OCI-LY7 (cell line): Measurements from ENCODE around the gene DUSP16. TPM values are rescaled to one million over a fixed set of nuclear protein-coding genes. Genes with fewer than 3 reads are reported as not detected.

ENCODE experiments used
- BruUV-seq: library from RNA; stranded (reverse); fragments of 400-500 nt; replicated peaks from 2 replicates; lab custom pipeline; 2021; lab: Mats Ljungman, UMichigan
- CTCF ChIA-PET: fragments of 300-600 bp; sonication (Branson Sonifier 250); formaldehyde crosslinking; loops from one replicate; lab custom pipeline; 2022; ENCODE audit warnings: antibody characterized with exemption; ENCODE audit not compliant: unreplicated experiment; lab: Charles Lee
- POLR2A ChIA-PET: fragments of 300-600 bp; sonication (Branson Sonifier 250); formaldehyde crosslinking; loops from one replicate; lab custom pipeline; 2022; ENCODE audit warnings: antibody characterized with exemption; lab: Charles Lee
- DNase-seq: peaks from one replicate; pipeline ENCODE4 v3.0.0-alpha.2; 2015; ENCODE audit warnings: low spot score
- H2AFZ ChIP-seq: fragments of 200-600 bp; sonication (generic), shearing (Covaris generic); 2 replicates; pipeline ENCODE4 v1.6.1; 2014; ENCODE audit warnings: mild to moderate bottlenecking, antibody characterized with exemption, low read length, moderate library complexity
- H3K27ac ChIP-seq: fragments of 200-600 bp; sonication (generic); 2 replicates; pipeline ENCODE4 v1.5.1; 2014; ENCODE audit warnings: mixed run types, low read depth, mild to moderate bottlenecking, moderate library complexity, low read length, inconsistent platforms; ENCODE audit not compliant: poor library complexity, severe bottlenecking
- H3K36me3 ChIP-seq: fragments of 200-600 bp; sonication (generic); 2 replicates; pipeline ENCODE4 v1.6.1; 2014; ENCODE audit warnings: mild to moderate bottlenecking, antibody characterized with exemption, low read length, moderate library complexity, mixed read lengths; ENCODE audit not compliant: insufficient read depth
- H3K4me1 ChIP-seq: fragments of 200-600 bp; sonication (generic); 2 replicates; pipeline ENCODE4 v1.5.1; 2014; ENCODE audit warnings: mild to moderate bottlenecking, low read length; ENCODE audit not compliant: insufficient read depth, poor library complexity, severe bottlenecking
- H3K4me2 ChIP-seq: fragments of 200-600 bp; sonication (generic); 2 replicates; pipeline ENCODE4 v1.6.1; 2014; ENCODE audit warnings: mild to moderate bottlenecking, low read length
- H3K4me3 ChIP-seq: fragments of 200-600 bp; sonication (generic); 2 replicates; pipeline ENCODE4 v1.5.1; 2014; ENCODE audit warnings: mild to moderate bottlenecking, low read depth, low read length; ENCODE audit not compliant: poor library complexity, severe bottlenecking
- H3K79me2 ChIP-seq: fragments of 200-600 bp; sonication (generic); 2 replicates; pipeline ENCODE4 v1.6.1; 2016; ENCODE audit warnings: low read depth, mild to moderate bottlenecking, low read length, moderate library complexity, mixed read lengths; ENCODE audit not compliant: insufficient read depth
- H3K9me2 ChIP-seq: fragments of 200-600 bp; sonication (generic); 2 replicates; pipeline ENCODE4 v1.6.1; 2016; ENCODE audit warnings: mild to moderate bottlenecking, low read length, mixed read lengths; ENCODE audit not compliant: insufficient read depth
- H3K9me3 ChIP-seq: fragments of 200-600 bp; sonication (generic); 2 replicates; pipeline ENCODE4 v1.6.1; 2014; ENCODE audit warnings: mild to moderate bottlenecking, mixed run types, low read length, mixed read lengths
- H4K20me1 ChIP-seq: fragments of 200-600 bp; sonication (generic); 2 replicates; pipeline ENCODE4 v1.6.1; 2014; ENCODE audit warnings: mild to moderate bottlenecking, antibody characterized with exemption, low read length, moderate library complexity, mixed read lengths; ENCODE audit not compliant: insufficient read depth
- CTCF ChIP-seq: fragments of 200-600 bp; sonication (generic); conservative IDR thresholded peaks from 2 replicates; pipeline ENCODE4 v1.5.1; 2014; ENCODE audit warnings: mild to moderate bottlenecking, antibody characterized with exemption, low read length, moderate library complexity, mixed read lengths
- EZH2phosphoT487 ChIP-seq: fragments of 200-600 bp; sonication (generic); IDR thresholded peaks from 2 replicates; pipeline ENCODE4 v1.6.1; 2018; ENCODE audit warnings: low read depth, borderline replicate concordance, mild to moderate bottlenecking, mixed run types, antibody characterized with exemption, low read length, moderate library complexity, mixed read lengths
- intact Hi-C: fragments of 100-400 bp; cut with micrococcal nuclease; formaldehyde crosslinking; loops from one replicate; pipeline ENCODE4 v1.10.0; 2022; ENCODE audit not compliant: unreplicated experiment
- total RNA-seq, 2 experiments: library from RNA; depleted of rRNA in 1 of 2; stranded (reverse); fragments of >200 nt in 1 of 2; shearing (Covaris generic) in 1 of 2; gene quantifications; 2 replicates each; pipeline ENCODE4 v1.2.3, GENCODE V29; 2014 to 2022

The DUSP16 gene
- total RNA-seq, 2 experiments from 2014 or later = 2.8 to 11.8 TPM

- Histone ChIP-seq H3K4me1 (no peaks in the 10 kb centered on the region), H2AFZ (no peak overlapping the region), H4K20me1 (no peaks in the 10 kb centered on the region), H3K4me2 (no peak overlapping the region), H3K9me2 (no peaks in the 10 kb centered on the region), H3K36me3 (no peaks in the 10 kb centered on the region), H3K27ac (no peak overlapping the region), H3K4me3 (no peak overlapping the region), H3K9me3 (no peaks in the 10 kb centered on the region), H3K79me2 (no peaks in the 10 kb centered on the region)
- no peak for TF ChIP-seq CTCF
- no peak for TF ChIP-seq EZH2phosphoT487
- no peak for DNase-seq
- intact Hi-C loops = no loop called here
- BruUV-seq = no TSS peak
- ChIA-PET CTCF (no interaction called here), POLR2A (no interaction called here)
Observed at GRCh38 chr12:12492547-12492946, 70.1 kb downstream of the DUSP16 start.

- no peak for TF ChIP-seq EZH2phosphoT487
- TF ChIP-seq CTCF = no peak
- DNase-seq = no peak
- intact Hi-C loops = no loop called here
- POLR2A ChIA-PET = no interaction called here
- H3K4me1 ChIP-seq = no peaks in the 10 kb centered on the region
- no peaks in the 10 kb centered on the region for H3K36me3 ChIP-seq
- no peak overlapping the region for H3K4me2 ChIP-seq
- no peak overlapping the region for H3K4me3 ChIP-seq
- CTCF ChIA-PET = no interaction called here
- no peaks in the 10 kb centered on the region for H3K9me2 ChIP-seq
- BruUV-seq = no TSS peak
- H3K79me2 ChIP-seq = no peaks in the 10 kb centered on the region
- no peak overlapping the region for H3K27ac ChIP-seq
- no peak overlapping the region for H2AFZ ChIP-seq
- no peaks in the 10 kb centered on the region for H4K20me1 ChIP-seq
- no peaks in the 10 kb centered on the region for H3K9me3 ChIP-seq
Observed at GRCh38 chr12:12491606-12492005, 71.1 kb downstream of the DUSP16 start.

- no peak for DNase-seq
- Histone ChIP-seq H2AFZ (no peak overlapping the region), H3K4me3 (no peak overlapping the region), H4K20me1 (no peaks in the 10 kb centered on the region), H3K9me3 (no peaks in the 10 kb centered on the region), H3K36me3 (no peaks in the 10 kb centered on the region), H3K4me1 (no peaks in the 10 kb centered on the region), H3K79me2 (no peaks in the 10 kb centered on the region), H3K4me2 (no peak overlapping the region), H3K27ac (no peak overlapping the region), H3K9me2 (no peaks in the 10 kb centered on the region)
- BruUV-seq = no TSS peak
- CTCF ChIA-PET = no interaction called here
- intact Hi-C loops = loop anchor here (10.0 kb wide), 1 partner anchor 166 kb away; no protein-coding TSS in a partner anchor
- POLR2A ChIA-PET = no interaction called here
- TF ChIP-seq EZH2phosphoT487 (no peak), CTCF (no peak)
Observed at GRCh38 chr12:12488823-12489550, 73.7 kb downstream of the DUSP16 start.
